Measurements from ENCODE around the gene PPM1B.

DNA sequence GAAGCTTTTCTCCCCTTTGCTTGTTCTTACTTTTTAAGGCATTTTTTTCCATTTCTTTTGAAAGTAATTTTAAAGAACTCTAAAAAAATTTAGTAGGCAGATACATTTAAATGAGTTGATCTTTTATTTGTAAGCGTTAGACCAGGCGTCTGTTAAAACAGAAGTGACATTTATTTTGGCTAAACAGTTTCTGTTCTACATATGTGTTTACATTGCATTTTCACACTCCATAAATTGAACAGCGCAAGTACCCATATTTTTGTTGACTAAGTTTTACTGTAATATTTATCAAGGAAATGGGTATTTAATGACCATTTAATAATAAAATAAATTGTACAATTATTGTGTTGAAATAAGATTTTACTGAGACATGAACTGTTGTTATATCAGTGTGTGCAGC is 21.9 kb downstream of the PPM1B start:
- TF ChIP-seq, protein P1, sequence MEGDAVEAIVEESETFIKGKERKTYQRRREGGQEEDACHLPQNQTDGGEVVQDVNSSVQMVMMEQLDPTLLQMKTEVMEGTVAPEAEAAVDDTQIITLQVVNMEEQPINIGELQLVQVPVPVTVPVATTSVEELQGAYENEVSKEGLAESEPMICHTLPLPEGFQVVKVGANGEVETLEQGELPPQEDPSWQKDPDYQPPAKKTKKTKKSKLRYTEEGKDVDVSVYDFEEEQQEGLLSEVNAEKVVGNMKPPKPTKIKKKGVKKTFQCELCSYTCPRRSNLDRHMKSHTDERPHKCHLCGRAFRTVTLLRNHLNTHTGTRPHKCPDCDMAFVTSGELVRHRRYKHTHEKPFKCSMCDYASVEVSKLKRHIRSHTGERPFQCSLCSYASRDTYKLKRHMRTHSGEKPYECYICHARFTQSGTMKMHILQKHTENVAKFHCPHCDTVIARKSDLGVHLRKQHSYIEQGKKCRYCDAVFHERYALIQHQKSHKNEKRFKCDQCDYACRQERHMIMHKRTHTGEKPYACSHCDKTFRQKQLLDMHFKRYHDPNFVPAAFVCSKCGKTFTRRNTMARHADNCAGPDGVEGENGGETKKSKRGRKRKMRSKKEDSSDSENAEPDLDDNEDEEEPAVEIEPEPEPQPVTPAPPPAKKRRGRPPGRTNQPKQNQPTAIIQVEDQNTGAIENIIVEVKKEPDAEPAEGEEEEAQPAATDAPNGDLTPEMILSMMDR (IDR thresholded peaks at IDR 0.05), result no peak
- no peak for TF ChIP-seq EZH2 (IDR thresholded peaks at IDR 0.05; ENCODE audit: borderline replicate concordance, insufficient read depth, low read depth, low read length, poor library complexity, severe bottlenecking)
